ENCODE measurements around the gene AKT1S1.
"Not testable (repeated sequence)": the region's sequence is repeated elsewhere in the genome, so short reads cannot be mapped to it uniquely, and the experiment has no call there.

Gene AKT1S1

GRCh38 chr19:49877020-49877878, at the start of gene AKT1S1, which contains the start of gene TBC1D17:
AKT1S1 (minus strand) TSS chr19:49877355; CDS start chr19:49873295, 4,060 bp downstream.
TBC1D17 (plus strand) TSS chr19:49877702; CDS start chr19:49877724, 22 bp downstream.
- peak; percentile 100 for DNase-seq (ENCODE audit: low read depth)

- no peak for DNase-seq (ENCODE audit: low read depth)
Observed at GRCh38 chr19:49926515-49926914, 49.4 kb upstream of the AKT1S1 start.

DNA sequence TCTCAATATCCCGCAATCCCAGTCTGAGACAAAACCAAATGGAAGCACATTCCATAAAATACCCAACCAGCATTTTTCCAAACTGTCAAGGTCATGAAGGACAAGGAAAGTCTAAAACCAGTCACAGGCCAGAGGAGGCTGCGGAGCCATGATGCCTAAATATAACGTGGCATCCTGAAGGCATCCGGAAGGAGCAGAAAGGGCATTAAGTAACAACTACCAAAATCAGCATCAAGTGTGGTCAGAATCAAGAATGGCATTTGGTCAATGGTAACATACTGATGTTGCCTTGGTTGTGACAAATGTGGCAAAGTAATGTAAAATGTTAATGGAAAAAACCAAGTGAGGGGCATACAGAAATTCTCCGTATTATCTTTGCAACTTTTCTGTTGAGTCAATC, 48.3 kb upstream of the AKT1S1 start:
- DNase-seq (ENCODE audit: low read depth), result no peak

DNA sequence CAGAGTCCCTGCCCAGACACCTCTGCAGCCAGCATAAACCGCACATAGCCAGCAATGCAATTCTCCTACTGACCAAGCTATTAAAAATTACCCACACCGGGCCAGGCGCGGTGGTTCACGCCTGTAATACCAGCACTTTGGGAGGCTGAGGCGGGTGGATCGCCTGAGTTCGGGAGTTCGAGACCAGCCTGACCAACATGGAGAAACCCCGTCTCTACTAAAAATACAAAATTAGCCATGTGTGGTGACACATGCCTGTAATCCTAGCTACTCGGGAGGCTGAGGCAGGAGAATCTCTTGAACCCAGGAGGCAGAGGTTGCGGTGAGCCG, 47.7 kb upstream of the AKT1S1 start:
- not testable (repeated sequence) for DNase-seq (ENCODE audit: low read depth)

DNA sequence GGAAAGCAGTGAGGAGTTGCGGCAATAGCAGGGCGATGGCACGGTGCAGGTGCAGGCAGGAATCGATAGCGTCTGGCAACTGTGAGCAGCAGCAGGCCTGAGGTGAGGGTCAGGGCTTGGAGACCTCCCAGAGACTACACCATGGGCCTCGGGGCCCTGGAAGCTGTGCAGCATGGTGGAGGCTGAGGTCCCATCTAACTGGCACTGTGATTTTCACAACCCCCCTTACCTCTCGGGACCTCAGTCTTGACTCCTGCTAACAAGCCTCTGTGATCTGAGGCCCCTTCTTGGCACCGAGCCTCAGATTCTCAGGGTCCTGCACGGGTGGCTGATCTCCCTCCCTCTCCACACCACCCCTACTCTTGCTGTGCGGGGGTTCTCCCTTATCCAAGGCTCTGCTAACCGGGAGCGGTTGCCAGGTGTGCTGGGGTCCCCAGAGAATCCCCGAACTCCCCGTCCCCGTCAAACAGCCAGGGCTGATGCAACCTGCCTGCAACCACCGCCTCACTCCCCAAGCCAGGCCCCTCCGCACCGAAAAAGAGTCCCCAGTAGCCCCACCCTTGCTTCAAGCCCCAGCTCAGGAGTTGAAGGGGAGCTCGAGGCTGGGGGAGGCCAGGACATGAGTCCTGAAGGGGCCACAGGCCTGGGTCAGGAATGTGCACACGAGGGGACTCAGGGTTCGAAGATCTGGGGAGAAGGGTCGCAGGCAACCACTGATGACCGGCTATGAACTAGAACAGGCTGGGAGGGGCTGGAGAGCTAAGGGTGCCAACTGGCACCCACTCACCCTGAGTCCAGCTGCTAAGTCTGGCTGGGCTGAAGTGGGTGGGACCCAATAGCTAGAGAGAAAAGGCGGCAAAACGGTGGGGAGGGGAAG, 47.1 kb upstream of the AKT1S1 start:
- no peak for DNase-seq (ENCODE audit: low read depth)

DNA sequence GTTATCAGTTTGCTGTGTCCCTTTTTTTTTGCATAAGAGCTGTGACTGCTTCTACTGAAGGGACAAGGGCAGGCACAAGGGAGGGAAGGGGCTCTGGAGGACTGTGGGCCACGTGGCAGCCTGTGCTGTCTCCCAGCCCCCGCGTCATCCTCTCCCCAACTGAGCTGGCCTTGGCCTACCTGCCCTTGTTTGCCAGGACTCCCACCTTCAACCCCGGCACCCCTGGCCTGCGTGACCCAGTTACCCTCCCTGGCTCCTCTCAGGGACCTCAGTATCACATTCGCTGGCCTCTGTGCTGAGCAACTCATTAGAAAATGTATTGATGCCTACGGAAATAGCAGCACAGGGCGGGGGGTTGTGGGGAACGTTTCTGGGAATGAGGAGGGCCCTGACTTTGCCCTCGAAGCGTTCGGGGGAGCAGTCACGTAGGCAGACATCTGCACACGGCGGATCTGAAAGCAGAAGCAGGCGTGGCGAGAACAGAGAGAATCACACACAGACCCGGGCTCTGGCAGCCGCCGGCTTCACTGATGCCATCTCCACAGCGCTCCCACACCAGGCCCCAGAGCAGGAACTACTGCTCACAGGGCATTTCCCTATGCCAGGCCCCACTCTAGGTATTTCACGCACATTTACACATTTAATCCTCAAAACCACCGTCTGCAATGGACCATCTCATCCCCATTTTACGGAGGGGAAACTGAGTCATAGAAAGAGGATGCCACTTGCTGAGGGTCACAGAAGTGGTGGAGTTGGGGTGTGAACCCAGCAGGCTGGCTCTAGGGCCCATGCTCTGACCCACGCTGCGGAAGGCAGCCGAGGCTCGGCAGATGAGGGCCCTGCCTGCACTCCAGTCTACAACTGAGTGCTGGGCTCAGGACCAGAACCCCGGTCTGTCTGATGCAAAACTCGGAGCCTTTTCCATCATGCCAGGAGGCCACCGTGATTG, 46.2 kb upstream of the AKT1S1 start:
- no peak for DNase-seq (ENCODE audit: low read depth)

DNA sequence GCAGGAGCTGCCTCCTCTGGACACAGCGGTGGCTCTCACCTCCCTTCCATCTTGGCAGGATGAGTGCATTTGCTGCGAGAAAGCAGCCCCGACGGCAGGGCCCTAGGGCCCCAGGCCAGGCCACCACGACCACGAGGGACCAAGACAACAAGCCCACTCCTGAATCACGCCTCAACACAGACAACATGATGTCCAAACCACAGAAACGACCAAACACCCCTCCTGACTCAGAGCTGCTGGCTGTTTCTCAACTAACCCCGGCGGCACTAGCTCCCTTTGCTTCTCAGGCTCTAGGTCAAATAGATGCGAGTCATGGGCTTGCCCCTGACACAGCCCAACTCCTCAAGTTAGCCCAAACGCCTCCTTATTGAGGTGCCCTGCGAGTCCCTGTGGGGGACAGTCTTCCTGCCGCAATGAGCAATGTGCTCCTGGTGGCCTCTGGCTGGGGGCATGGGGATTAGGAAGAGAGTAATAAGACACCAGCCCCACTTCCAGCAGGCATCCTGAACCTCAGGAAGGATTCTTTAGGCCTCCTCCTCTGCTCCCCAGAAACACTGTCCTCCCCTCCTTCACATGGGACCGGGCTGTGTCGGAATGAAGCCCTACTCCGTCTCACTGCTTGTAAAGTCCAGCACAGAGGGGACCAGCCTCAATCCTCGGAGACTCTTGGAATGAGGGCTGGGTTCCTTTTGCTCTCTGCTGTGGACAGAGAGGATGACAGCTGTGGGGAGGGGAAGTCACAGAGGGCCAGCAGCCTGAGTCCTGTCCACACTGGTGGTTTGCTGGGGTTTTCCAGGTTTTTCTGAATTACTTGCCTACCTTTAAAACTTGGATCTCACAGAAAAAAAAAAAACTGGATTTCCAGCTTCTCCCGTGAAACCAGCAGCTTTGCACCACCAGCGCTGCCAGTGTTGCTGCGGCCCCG, 45.0 kb upstream of the AKT1S1 start:
- peak; percentile 91 for DNase-seq (ENCODE audit: low read depth)

DNA sequence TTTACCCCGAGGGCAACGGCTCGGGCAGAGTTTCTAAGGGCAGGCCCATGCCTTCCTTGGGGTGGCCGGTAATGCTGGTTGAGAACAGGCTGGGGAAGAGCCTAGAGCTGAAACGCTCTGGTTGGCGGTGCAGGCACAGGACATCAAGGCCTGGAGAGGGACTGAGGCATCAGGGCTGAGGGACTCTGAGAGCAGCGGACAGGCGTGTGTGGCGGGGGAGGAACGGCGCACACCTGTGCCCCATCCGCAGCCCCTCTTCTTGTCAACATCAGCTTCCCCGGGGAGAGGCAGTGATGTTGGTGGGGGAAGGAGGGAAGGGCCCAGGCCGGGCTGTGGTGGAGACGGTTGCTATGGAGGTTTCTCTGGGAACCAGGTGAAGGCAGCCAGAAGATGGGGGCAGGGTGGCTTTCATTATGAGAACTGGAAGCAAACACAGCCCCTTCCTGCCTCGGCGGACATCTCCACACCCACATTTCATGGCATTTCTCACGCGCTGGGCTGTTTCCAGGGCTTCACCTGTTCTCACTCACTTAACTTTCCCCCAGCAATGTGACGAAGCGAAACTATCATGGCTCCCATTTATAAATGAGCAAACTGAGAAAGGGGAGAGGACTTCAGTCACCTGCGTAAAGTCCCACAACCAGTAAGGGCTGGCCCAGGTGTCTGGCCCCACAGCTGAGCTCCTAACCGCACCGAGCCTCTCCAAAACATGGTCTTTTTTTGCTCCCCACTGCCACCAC, 43.6 kb upstream of the AKT1S1 start:
- no peak for DNase-seq (ENCODE audit: low read depth)

GRCh38 chr19:49918089-49918488, 40.9 kb upstream of the AKT1S1 start:
- no peak for DNase-seq (ENCODE audit: low read depth)

DNA sequence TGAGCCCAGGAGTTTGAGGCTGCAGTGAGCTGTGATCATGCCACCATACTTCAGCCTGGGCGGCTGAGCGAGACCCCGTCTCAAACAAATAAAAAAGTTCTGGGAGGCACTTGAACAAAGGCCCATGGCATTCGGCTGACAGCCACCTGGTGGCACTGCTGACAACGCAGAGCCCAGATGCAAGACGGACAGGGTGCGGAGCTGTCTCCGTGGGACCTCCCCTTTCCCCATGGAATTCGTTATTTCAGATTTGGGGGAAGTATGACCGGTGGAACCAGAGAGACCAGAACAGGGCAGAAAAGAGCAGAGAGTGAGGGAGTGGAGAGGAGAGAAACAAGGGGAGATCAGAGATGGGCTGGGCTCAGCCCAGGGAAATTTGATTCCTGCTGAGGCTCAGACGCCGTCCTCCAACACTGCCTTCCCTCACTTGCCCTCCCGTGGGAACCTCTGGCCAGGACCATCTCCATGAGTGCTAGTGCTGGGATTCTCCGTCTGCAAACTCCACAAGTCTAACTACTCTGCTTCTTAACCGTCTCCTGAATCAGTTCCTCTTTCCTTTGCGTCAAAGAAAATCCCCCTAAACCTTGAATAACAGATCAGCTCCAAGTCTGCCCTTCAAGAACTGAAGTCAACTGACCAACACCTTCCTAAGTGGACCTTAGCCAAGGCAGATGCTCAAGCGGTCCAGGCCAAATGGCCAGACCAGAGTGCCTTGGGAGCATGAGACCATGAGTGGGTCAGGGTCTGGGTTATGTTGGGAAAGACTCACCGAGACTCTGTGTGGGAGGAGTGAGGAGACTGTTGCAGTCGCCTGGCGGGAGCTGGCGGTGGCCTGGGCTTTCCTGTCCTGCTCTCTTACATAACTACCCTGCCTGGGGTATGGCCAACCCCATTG, 39.9 kb upstream of the AKT1S1 start:
- DNase-seq (ENCODE audit: low read depth), result peak; percentile 11

- DNase-seq (ENCODE audit: low read depth), result no peak
Observed at GRCh38 chr19:49915271-49915670, 38.1 kb upstream of the AKT1S1 start.

- DNase-seq (ENCODE audit: low read depth), result no peak
Observed at GRCh38 chr19:49913720-49914119, 36.6 kb upstream of the AKT1S1 start.

- peak; percentile 37 for DNase-seq (ENCODE audit: low read depth)
Observed at GRCh38 chr19:49912965-49913685, 36.0 kb upstream of the AKT1S1 start.

- no peak for DNase-seq (ENCODE audit: low read depth)
Observed at GRCh38 chr19:49911381-49912145, 34.4 kb upstream of the AKT1S1 start.

DNA sequence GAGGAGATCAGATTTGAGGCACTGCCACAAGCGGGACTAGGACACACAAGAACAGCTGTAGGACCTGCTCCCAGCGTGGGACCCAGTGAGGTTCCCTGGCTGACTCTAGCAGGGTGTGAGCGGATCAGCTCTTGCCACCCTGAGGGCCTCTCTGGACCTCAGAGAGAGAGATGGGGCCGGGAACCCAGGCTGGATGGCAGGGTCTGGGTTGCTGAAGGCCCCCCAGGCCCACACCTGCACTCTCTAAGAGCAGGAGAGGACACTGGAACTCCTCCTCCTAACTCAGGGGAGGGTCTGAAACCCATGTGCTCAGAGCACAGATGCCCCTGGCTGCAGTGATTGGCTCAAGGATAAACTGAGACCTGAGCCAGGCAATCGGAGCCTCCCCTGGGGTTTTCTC, 33.0 kb upstream of the AKT1S1 start:
- DNase-seq (ENCODE audit: low read depth), result no peak

DNA sequence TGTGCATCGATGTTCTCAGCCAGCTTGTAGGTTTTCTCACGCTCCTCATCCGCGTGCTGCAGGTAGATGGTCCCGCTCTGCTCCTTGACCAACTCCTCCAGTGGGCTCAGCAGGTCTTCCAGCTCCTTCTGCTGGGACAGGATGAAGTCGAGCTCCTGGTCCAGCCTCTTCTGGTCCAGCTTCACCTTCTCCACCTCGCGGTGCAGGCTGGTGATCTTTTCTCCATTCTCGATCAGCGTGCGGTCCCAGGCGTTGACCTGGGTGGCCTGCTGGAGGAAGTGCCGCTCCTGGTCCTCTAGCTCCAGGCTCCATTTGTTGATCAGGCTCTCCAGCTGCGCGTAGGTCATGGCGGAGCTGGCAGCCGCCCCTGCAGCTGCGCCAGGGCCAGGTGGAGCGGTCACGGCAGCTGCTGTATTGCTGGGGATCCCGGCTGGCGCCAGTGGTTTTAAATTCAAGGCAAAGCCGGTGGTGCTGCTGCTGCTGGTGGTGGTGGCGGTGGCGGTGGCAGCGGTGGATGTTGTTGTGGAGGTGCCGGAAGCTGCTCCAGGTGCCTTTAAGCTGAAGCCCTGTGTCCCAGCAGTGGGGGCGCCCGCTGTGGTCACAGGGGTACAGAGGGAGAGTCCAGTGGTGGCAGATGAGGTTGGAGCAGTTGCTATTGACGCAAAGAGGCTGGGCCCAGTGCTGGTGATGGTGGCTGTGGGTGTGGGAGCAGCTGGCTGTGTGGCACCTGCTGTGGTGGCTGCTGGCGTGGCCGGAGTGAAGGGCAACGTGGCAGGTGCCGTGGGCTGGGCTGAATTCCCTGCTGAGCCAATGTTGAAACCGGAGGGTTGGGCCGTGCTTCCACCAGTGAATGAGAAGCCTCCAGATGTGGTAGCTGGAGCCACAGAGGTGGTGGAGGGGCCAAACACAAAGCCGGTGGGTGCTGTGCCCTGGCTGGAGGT, 31.6 kb upstream of the AKT1S1 start:
- DNase-seq (ENCODE audit: low read depth), result no peak

All from amniotic epithelial cell (primary cell).